Activated effector memory CD4-positive, alpha-beta T cell treated with Interleukin-2 at 50 U/mL for 16 hours (primary cell): ENCODE measurements around the gene KRTAP10-7.
"Not testable (repeated sequence)": the region's sequence is repeated elsewhere in the genome, so short reads cannot be mapped to it uniquely, and the experiment has no call there.

Experiments
- DNase-seq: peaks from one replicate; pipeline ENCODE4 v3.0.0-alpha.2; 2020

KRTAP10-7 gene

GRCh38 chr21:44600118-44600978 is at the start of gene KRTAP10-7:
KRTAP10-7 (plus strand) TSS chr21:44600597; CDS start chr21:44600622, 25 bp downstream.
- not testable (repeated sequence) for DNase-seq

DNA sequence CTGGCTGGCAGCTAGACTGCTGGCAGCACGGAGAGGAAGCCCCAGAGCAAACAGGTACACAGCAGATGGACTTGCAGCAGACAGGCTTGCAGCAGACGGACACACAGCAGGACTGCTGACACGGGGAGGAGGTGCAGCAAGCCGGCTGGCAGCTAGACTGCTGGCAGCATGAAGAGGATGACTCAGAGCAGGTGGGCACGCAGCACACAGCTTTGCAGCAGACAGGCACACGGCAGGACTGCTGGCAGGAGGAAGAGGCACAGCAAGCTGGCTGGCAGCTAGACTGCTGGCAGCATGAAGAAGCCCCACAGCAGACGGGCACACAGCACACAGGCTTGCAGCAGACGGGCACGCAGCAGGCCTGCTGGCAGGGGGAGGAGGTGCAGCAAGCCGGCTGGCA is 49.6 kb upstream of the KRTAP10-7 start:
- no peak for DNase-seq

DNA sequence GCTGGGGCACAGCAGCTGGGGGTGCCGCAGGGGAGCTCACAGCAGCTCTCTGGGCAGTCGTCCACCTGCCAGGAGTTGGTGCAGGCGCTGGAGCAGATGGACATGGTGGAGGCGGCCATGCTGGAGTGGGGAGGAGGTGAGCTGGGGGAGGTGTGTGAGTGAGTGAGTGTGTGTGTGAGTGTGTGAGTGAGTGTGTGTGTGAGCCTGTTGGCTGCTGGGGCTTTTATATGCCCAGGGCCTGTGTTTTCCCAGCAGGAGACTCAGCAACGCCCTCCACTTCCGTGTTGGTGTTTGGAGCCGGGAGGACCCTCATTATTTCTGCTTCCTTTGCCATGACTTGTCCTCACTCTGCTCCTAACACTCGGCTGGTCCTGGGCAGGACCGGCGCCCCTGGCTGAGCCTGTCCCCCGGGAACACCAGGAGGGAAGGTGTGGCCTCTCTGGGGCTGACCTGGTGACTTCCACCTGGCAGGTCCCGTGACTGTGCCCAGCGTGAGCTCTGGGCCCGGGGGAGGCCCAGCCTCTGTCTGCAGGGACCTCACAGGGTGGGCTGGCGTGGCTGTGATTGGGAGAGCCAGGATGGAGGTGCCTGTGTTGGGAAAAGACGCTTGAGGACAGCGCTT is 48.9 kb upstream of the KRTAP10-7 start, which contains the start of gene KRTAP10-2:
TSS of gene KRTAP10-2 (minus strand) at position 166 of the 622 bp plus-strand sequence. CDS start at position 119, 47 bp downstream.
- no peak for DNase-seq

- no peak for DNase-seq
Observed at GRCh38 chr21:44552136-44552535, 48.3 kb upstream of the KRTAP10-7 start.

DNA sequence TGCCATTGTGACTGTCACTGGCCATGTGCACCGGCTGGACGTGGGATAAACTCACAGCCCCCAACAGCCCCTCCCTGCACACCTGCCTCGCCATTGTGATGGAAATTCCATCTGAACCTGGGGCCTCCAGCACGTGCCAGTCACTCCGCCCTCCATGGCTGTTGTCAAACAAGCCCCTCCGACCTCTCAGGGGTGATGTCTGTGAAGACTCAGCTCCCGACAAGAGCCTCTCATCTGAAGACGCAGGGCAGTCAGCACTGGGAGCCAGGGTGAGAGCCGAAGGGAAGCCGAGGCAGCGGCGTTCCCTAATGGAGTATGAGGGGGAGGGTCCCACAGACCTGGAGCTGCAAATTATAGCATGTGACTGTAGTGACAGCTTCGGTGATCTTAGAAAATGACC is 47.7 kb upstream of the KRTAP10-7 start:
- DNase-seq = no peak

DNA sequence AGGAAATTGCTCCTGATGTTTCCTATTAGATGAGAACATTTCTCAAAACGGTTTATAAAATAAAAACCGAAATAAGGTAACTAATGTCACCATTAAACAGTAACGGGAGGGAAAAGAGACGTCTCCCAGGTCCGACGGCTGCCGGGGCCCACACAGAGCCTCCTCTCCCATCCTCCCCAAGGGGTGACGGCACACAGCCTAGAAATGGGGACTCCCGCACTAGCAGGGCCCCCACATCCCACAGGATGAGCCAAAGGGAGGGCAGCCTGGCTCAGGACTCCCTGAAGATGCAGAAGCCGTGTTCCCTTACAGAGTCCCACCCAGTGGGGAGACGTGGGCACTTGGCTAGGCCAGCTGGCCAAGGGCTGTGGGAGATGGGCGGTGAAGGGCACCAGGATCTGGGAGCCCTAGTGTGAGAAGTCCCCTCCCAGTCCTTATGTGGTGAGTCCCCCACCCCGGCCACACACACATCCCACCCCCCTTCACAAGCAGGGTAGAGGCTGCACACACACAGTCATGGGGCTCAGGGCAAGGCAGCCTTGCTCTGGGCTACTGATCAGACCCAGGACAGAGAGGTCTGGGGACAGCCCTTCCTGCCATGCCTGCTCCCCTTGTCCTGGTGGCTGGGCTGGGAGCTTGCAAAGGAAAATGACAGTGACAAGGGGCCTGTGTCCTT is 45.1 kb upstream of the KRTAP10-7 start:
- DNase-seq = no peak

- DNase-seq = no peak
Observed at GRCh38 chr21:44556879-44557278, 43.5 kb upstream of the KRTAP10-7 start.

GRCh38 chr21:44557491-44558328 is 42.7 kb upstream of the KRTAP10-7 start:
- no peak for DNase-seq

- not testable (repeated sequence) for DNase-seq
Observed at GRCh38 chr21:44558329-44558675, 42.1 kb upstream of the KRTAP10-7 start.

DNA sequence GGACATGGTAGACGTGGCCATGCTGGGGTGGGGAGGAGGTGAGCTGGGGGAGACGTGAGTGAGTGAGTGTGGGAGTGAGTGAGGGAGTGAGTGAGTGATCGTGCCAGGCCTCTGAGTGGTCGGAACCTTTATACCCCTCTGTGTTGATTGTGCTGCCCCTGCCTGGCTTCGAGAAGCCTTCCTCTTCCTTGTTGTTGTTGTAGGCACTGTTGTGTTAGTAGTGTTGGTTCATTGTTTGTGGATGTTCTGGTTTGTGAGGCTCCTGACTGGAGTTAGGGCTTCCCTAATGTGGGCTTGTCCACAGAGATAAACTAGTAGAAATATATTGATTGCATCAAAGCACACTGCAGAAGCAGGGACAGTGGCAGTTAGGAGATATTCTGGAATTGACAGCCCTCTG is 41.7 kb upstream of the KRTAP10-7 start, which contains the start of gene KRTAP10-3:
TSS of gene KRTAP10-3 (minus strand) at position 101 of the 400 bp plus-strand sequence. CDS start at position 21, 80 bp downstream.
- DNase-seq = no peak

GRCh38 chr21:44564099-44564498 is 36.3 kb upstream of the KRTAP10-7 start:
- DNase-seq = no peak

- no peak for DNase-seq
Observed at GRCh38 chr21:44564886-44565598, 35.4 kb upstream of the KRTAP10-7 start.

GRCh38 chr21:44566403-44566802 is 34.0 kb upstream of the KRTAP10-7 start:
- no peak for DNase-seq

DNA sequence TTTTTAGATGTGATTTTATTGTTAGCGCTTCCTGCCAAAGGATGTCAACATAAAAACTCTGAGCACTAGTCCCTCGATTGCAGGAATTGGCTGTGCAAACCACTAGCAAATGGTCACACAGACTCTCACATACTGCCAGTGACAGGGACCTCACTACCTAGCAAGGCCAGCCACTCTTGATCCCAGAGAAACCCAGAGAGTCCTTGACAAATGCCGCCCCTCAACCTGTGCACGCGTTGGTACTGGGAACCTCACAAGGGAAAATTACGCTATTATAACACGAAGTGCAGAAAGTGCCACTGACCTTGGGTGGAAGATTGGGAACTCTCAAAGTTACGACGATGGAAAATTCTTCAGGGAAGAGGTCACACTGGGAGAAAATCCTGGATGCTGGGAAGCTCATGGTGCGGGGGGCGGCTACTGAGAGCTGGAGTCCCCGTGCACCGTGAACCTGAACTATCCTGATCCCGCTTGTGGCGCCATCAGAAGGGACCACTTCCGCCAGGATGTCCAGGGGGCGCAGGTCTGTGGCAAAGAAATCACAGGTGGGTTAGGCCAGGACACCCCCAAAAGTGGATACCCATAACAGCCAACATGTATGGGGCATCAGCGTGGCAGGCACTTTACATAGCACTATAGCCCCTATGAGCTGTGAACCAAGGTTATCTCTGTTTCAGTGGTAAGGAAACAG is 32.8 kb upstream of the KRTAP10-7 start:
- DNase-seq = no peak

DNA sequence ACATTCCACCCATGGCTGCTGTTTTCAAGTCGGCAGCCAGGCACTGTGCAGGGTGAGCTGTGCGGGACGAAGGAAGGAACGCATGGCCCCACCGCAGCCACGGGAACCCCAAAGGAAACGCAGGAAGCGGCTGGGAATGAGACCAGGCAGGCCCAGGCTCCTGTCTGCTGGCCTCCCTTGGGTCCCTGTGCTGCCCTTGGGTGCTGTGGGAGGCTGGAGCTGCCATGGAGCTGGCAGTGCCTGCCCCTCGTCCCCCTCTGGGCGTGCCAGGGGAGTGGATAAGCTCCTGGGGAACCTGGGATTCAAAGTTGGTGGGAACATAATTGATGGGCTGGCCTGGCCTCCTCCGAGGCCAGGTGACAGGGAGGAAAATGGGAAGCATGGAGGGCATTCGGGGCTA is 32.1 kb upstream of the KRTAP10-7 start:
- DNase-seq = no peak

DNA sequence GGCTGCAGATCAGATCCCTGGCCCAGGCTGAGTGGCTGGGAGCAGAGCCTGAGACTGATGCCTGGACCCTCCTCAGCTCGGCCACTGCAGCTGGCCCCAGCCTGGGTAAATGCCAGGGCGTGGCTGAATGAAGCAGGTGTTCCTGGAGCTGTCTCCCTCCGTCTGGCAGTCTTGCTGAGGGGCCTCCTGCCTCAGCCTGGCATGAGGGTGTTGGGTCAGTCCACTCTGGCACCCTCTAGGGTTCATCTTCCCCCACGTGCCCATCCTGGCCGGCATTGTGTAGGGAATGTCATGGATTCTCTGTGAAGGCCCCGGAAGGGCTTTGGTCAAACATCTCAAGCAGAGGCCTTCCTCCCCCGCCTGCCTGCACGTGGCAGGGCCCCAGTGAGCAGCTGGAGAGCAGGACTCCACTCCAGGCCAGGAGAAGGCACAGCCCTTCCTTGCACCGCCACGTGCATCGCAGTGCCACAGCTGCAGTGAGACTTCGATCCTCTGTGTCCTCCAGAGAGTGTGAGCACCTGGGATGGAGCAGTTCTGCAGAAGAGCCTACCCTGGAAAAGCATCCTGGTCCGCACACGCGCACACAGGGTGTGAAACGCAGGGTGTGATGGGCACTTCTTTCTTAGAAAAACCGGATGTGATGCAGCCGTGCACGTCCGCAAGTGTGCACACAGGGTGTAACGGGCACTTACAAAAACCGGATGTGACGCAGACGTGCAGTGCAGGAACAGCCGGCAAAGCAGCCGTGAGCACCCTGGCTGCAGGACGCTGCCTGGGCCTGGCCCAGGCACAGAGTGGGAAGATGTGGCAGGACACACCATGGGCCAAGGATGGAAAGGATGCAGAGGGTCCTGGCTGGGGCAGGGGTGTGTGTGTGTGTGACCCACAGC is 31.5 kb upstream of the KRTAP10-7 start:
- DNase-seq = no peak

DNA sequence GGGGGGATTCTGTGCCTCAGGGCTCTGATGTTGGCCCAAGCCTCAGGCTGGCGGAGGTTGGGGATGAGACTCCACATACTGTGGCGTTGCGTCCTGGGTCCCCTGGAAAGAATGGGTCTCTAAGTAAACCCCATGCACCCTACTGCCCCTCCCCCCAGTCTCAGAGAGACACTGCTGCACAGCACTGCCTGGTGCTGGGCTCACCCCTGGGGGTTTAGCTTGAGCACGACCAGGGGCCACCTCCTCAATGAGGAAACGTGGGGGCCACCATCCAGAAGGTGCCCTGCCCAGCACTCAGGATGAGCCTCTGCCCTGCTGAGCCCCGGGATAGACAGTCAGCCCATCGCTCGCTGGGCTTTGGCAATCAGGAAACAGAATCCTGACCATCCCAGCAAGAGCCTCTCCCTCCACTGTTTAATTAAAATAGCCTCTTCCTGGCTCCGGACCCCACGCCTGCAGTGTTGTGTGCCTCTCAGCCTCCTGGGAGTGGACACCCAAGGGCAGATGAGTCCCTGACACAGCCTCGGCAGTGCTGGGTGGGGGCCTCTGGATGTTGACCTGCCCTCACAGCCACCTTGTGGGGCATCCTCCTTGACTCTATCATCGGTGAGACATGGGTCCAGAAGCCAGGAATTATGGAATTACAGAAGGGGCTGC is 30.4 kb upstream of the KRTAP10-7 start:
- DNase-seq = no peak

GRCh38 chr21:44571296-44571695 is 29.1 kb upstream of the KRTAP10-7 start:
- no peak for DNase-seq
